ENCODE data around the gene PDIA5. TPM values are rescaled to one million over a fixed set of nuclear protein-coding genes. Genes with fewer than 3 reads are reported as not detected.
A peak's percentile ranks its signal among the peaks of the same experiment; 100 is the strongest.

Gene PDIA5
- total and polyA plus RNA-seq, 4 donors, result 15.5 to 38.6 (median 30.7) TPM

DNA sequence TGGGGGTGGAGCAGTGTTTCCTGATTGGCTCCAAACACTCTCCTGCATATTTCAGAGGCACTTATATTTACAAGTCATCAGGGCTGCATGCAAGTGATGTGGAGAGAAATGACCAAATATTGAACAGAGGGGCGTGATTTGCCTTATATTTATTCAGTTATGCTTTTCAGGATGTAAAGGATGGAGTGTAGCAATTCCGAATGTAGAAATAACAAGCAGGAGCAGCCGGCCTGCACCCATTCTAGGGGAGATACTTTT, 19.8 kb upstream of the PDIA5 start:
- H3K36me3 ChIP-seq (ENCODE audit: control insufficient read depth in 4 of 4, insufficient read depth in 4 of 4, low read length in 4 of 4), result no peaks in the 10 kb centered on the region
- no peaks in the 10 kb centered on the region for H3K9me3 ChIP-seq (ENCODE audit: control insufficient read depth in 4 of 4, insufficient read depth in 3 of 4, low read length in 3 of 4)
- TF ChIP-seq, protein P1, sequence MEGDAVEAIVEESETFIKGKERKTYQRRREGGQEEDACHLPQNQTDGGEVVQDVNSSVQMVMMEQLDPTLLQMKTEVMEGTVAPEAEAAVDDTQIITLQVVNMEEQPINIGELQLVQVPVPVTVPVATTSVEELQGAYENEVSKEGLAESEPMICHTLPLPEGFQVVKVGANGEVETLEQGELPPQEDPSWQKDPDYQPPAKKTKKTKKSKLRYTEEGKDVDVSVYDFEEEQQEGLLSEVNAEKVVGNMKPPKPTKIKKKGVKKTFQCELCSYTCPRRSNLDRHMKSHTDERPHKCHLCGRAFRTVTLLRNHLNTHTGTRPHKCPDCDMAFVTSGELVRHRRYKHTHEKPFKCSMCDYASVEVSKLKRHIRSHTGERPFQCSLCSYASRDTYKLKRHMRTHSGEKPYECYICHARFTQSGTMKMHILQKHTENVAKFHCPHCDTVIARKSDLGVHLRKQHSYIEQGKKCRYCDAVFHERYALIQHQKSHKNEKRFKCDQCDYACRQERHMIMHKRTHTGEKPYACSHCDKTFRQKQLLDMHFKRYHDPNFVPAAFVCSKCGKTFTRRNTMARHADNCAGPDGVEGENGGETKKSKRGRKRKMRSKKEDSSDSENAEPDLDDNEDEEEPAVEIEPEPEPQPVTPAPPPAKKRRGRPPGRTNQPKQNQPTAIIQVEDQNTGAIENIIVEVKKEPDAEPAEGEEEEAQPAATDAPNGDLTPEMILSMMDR (IDR thresholded peaks at IDR 0.05; ENCODE audit: control extremely low read depth, extremely low read depth), result no peak
- H3K9ac ChIP-seq (ENCODE audit: insufficient read depth in 1 of 2, low read length in 2 of 2), result no peak overlapping the region
- no peak overlapping the region for H3K27ac ChIP-seq (ENCODE audit: low read depth in 1 of 2, low read length in 1 of 2)
- WGBS, 2 donors, result 73 to 79% methylated on average over 3 of the region's 3 CpGs
- H3K4me3 ChIP-seq, result no peak overlapping the region
- H3K27me3 ChIP-seq (ENCODE audit: control insufficient read depth in 3 of 3, insufficient read depth in 3 of 3, low read length in 2 of 3), result peaks cover 0 to 4% (median 0%) of the 10 kb centered on the region in 3 donors
- peaks cover 0 to 9% (median 0%) of the 10 kb centered on the region in 5 donors for H3K4me1 ChIP-seq (ENCODE audit: control insufficient read depth in 5 of 5, insufficient read depth in 5 of 5, low read length in 5 of 5)
- DNase-seq (no peak), ATAC-seq (ENCODE audit: insufficient read depth, low FRiP score) (no peak)

DNA sequence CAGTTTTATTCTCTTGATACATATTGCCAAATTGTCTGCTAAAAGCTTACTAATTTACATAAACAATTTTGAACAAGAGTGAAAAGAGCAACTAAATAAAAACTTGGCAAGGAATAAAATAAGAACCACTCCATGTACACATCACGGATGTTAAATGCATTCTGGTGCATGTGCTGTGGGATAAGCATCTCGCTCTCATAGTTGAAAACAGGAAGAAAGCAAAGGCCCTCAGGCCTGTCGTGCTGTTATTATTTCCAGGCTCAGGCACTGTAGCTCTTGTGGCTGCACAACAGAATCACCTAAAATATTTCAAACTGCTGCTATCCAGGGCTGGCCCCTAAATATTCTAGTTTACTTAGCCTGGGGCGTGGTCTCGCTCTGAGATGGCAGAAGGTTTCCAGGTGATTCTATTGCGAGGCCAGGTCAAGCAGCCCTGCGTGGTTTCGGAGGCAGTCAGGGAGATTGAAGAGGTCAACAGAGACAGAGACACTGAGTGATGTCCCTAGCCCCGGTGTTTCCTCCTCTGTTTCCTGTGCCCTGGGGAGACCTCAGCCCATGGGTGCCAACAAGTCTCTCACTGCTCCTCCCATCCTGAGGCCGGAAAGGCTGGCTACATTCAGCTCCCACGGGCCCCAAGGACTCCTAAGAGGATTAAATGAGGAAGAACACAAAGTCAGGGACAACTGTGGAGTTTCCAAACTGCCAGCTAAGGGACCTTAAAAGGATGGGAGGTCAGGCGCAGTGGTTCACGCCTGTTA, 18.2 kb upstream of the PDIA5 start:
- no peaks in the 10 kb centered on the region for H3K9me3 ChIP-seq (ENCODE audit: control insufficient read depth in 4 of 4, insufficient read depth in 3 of 4, low read length in 3 of 4)
- TF ChIP-seq, protein P1 (IDR thresholded peaks at IDR 0.05; ENCODE audit: control extremely low read depth, extremely low read depth), result no peak
- H3K4me3 ChIP-seq, result no peak overlapping the region
- no peak for ATAC-seq (ENCODE audit: insufficient read depth, low FRiP score)
- no peaks in the 10 kb centered on the region for H3K27me3 ChIP-seq (ENCODE audit: control insufficient read depth in 3 of 3, insufficient read depth in 3 of 3, low read length in 2 of 3)
- no peak overlapping the region for H3K9ac ChIP-seq (ENCODE audit: insufficient read depth in 1 of 2, low read length in 2 of 2)
- DNase-seq, result no peak
- H3K36me3 ChIP-seq (ENCODE audit: control insufficient read depth in 4 of 4, insufficient read depth in 4 of 4, low read length in 4 of 4), result no peaks in the 10 kb centered on the region
- WGBS, 2 donors, result 62 to 63% methylated on average over 13 of the region's 13 CpGs
- peaks cover 0 to 6% (median 0%) of the 10 kb centered on the region in 5 donors for H3K4me1 ChIP-seq (ENCODE audit: control insufficient read depth in 5 of 5, insufficient read depth in 5 of 5, low read length in 5 of 5)
- H3K27ac ChIP-seq (ENCODE audit: low read depth in 1 of 2, low read length in 1 of 2), result peak overlapping the region in 1 of 2 donors; percentile 40

DNA sequence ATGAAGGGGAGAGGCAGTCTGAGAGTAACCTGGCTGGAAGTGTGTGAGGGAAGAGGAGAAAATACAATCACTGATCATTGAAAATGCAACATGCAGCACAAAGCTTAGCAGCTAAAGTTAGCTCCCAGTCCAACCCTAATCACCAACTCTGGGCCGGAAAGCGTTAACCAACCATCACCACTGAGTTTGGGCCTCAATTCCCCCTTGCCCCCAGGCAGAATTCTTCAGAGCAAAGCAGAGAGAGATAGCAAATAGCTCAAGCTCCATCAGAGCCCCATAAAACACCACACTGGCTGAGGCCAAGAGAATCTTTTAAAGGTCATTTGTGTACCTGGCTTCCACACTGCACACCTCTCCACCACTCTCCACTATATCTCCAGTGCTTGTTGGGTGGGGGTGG, 16.2 kb upstream of the PDIA5 start:
- no peak for DNase-seq
- H3K4me1 ChIP-seq (ENCODE audit: control insufficient read depth in 5 of 5, insufficient read depth in 5 of 5, low read length in 5 of 5), result peaks cover 0 to 6% (median 0%) of the 10 kb centered on the region in 5 donors
- no peak overlapping the region for H3K4me3 ChIP-seq
- H3K27me3 ChIP-seq (ENCODE audit: control insufficient read depth in 3 of 3, insufficient read depth in 3 of 3, low read length in 2 of 3), result no peaks in the 10 kb centered on the region
- ATAC-seq (ENCODE audit: insufficient read depth, low FRiP score), result no peak
- TF ChIP-seq, protein P1 (IDR thresholded peaks at IDR 0.05; ENCODE audit: control extremely low read depth, extremely low read depth), result no peak
- no peak overlapping the region for H3K27ac ChIP-seq (ENCODE audit: low read depth in 1 of 2, low read length in 1 of 2)
- no peaks in the 10 kb centered on the region for H3K36me3 ChIP-seq (ENCODE audit: control insufficient read depth in 4 of 4, insufficient read depth in 4 of 4, low read length in 4 of 4)
- peaks cover 0 to 2% (median 0%) of the 10 kb centered on the region in 4 donors for H3K9me3 ChIP-seq (ENCODE audit: control insufficient read depth in 4 of 4, insufficient read depth in 3 of 4, low read length in 3 of 4)
- 94 to 95% methylated on average over 2 of the region's 2 CpGs for WGBS, 2 donors
- no peak overlapping the region for H3K9ac ChIP-seq (ENCODE audit: insufficient read depth in 1 of 2, low read length in 2 of 2)

DNA sequence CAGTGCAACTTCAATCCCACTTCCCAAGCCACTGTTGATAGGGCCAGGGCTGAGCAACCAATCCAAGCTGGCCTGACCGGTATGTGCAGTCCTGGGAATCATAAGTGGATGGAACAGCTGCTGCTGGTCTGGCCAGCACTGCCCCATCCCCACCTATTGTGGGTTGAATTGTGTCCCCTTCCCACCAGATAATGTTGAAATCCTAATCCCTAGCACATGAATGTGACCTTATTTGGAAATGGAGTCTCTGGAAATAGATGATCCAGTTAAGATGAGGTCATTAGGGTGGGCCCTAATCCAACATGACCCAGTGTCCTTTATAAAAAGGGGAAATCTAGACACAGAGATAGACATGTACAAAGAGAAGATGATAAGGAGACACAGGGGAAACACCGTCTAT, 13.7 kb upstream of the PDIA5 start:
- no peak overlapping the region for H3K27ac ChIP-seq (ENCODE audit: low read depth in 1 of 2, low read length in 1 of 2)
- no peak for ATAC-seq (ENCODE audit: insufficient read depth, low FRiP score)
- 69 to 83% methylated on average over 2 of the region's 2 CpGs for WGBS, 2 donors

More for the DNA sequence above, 13.7 kb upstream of the PDIA5 start:
- peaks cover 0 to 4% (median 0%) of the 10 kb centered on the region in 5 donors for H3K4me1 ChIP-seq (ENCODE audit: control insufficient read depth in 5 of 5, insufficient read depth in 5 of 5, low read length in 5 of 5)
- H3K36me3 ChIP-seq (ENCODE audit: control insufficient read depth in 4 of 4, insufficient read depth in 4 of 4, low read length in 4 of 4), result no peaks in the 10 kb centered on the region
- H3K9me3 ChIP-seq (ENCODE audit: control insufficient read depth in 4 of 4, insufficient read depth in 3 of 4, low read length in 3 of 4), result peaks cover 0 to 2% (median 0%) of the 10 kb centered on the region in 4 donors
- TF ChIP-seq, protein P1 (IDR thresholded peaks at IDR 0.05; ENCODE audit: control extremely low read depth, extremely low read depth), result no peak
- H3K27me3 ChIP-seq (ENCODE audit: control insufficient read depth in 3 of 3, insufficient read depth in 3 of 3, low read length in 2 of 3), result no peaks in the 10 kb centered on the region
- DNase-seq, result no peak
- H3K9ac ChIP-seq (ENCODE audit: insufficient read depth in 1 of 2, low read length in 2 of 2), result no peak overlapping the region
- no peak overlapping the region for H3K4me3 ChIP-seq

All from lung (tissue), 12 donors.